Caki2 (cell line): Measurements from ENCODE around the gene ADAMTS7. TPM values are rescaled to one million over a fixed set of nuclear protein-coding genes. Genes with fewer than 3 reads are reported as not detected.

ENCODE experiments used
- DNase-seq: peaks from one replicate; pipeline ENCODE4 v3.0.0-alpha.2; 2015; ENCODE audit warnings: low read depth
- in situ Hi-C: cut with HindIII; loops from 2 replicates; pipeline ENCODE4 v1.10.0; 2016; ENCODE audit warnings: low sequenced_read_pairs, low pct_unique_long_range_greater_than_20kb, mixed read lengths
- total RNA-seq: library from RNA; depleted of rRNA; stranded (reverse); fragments of >200 nt; shearing (Covaris generic); gene quantifications from 2 replicates; pipeline ENCODE4 v1.2.3, GENCODE V29; 2014; ENCODE audit warnings: low replicate concordance; rRNA removed

Gene ADAMTS7
- total RNA-seq, 1 experiment from 2014 or later: 4.6 TPM

DNA sequence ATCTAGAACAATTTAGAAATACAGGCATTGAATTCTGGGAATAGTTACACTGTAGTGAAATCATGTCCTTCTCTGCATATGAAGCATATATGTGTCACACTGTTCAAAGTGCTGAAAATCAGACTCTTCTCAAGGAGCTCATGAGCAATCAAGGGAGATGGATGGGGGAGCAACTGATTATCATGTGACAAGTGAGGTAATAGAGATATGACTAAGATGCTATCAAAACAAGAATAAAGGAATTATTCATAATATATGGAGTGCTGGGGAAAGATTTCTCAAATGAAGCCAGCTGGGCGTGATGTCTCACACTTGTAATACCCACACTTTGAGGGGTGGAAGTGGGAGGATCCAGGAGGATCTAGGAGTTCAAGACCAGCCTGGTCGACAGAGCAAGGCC lies 95.3 kb downstream of the ADAMTS7 start:
- in situ Hi-C loops: no loop called here
- DNase-seq: peak; percentile 77

DNA sequence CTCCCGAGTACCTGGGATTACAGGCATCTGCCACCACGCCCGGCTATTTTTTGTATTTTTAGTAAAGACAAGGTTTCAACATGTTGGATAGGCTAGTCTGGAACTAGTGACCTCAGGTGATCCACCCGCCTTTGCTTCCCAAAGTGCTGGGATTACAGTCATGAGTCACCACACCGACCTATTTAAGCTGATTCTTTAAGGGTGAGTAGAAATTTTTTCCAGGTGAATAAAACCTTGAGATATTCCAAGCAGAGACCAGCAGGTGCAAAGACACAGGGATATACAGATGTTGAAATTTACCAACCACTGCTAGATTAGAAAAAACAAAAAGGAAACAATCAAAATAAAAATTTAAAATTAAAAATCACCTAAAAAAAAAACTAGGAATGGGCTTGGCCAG lies 95.8 kb downstream of the ADAMTS7 start:
- in situ Hi-C loops: no loop called here
- DNase-seq: peak; percentile 18

DNA sequence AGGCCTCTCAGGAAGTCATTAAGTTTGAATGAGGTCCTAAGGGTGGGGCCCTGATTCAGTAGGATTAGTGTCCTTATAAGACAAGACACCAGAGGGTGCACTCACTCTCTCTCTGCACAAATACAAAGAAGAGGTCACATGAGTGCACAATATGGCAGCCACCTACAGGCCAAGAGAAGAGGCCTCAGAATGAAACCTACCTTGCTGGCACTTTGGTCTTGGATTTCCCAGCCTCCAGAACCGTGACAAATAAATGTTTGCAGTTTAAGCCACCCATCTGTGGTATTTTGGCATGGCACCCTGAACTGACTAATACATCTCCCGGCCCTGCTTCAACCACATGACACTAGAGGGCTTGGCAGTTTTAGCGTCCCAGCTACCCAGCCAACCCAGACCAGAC lies 96.4 kb downstream of the ADAMTS7 start:
- peak; percentile 26 for DNase-seq
- in situ Hi-C loops: no loop called here

DNA sequence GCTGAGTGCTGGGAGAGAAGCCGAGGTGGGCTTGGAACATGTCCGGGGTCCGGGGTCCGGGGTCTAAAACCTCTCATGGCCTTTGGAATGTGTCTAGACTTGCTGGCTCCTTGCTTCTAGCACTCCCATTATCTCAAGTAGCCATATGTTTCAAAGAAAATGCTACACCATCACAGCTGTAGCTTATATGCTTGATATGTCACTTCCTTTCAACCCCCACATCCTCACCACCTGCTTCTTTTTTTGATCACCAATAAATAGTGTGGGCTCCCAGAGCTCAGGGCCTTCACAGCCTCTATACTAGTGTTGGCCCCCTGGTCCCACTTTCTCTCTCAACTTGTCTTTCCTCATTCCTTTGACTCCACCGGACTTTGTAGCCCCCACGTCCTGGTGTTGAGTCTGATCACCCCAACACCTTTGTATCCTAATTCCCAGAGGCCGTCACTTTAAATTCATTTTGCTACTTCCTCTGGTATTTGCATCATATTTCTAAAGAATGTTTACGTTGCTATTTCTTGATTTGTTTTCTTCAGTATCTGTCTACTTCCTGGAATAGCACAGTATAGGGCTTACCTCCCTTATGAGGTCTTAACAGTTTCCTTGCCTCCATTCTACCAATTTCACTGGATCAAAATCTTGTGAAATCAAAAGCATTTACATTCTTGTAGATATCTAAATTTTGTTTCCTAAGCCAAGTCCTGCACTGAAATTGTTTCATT lies 98.3 kb downstream of the ADAMTS7 start:
- in situ Hi-C loops: no loop called here
- DNase-seq: no peak

- in situ Hi-C loops: no loop called here
- no peak for DNase-seq
These were observed 99.6 kb downstream of the ADAMTS7 start for GRCh38 chr15:78711638-78712037.

DNA sequence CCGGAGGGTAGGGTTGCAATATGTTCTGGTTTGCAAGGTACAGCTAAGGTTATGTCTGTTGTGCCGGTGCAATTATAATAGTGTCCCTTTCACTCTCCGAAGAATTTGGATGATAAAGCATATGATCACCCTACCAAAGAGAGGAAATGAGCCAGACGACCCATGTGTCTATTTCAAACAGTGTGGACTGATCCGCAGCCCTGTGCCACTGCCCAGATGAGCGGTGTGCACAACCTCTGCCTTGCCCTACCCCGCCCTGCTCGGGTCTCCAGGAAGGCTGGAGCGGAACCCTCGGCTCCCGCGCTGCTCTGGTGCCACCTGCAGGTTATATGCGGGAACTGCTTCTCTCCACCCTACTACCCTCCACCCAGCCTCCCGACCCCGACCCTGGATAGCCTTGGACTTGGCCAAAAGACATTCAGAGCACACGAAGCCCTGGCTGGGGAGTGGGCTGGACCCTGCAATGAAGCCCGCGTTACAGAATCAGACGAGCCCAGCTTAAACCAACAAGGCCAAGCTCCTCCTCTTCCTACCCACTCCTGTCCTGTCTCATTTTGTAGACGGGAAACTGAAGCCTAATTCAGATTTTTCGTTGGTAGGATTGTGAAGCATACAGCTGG lies 101.9 kb downstream of the ADAMTS7 start:
- peak; percentile 54 for DNase-seq
- in situ Hi-C loops: no loop called here

Other genes with a start within 250 kb of the ADAMTS7 start
- gene CHRNA5, start 245.9 kb downstream of the ADAMTS7 start, total RNA-seq: 9.0 and 44.5 TPM in 2 replicates
- gene CHRNA3, start 190.5 kb downstream of the ADAMTS7 start, total RNA-seq: not detected in 2 replicates
- 6.5 TPM in 1 of 2 replicates, not detected in the other for gene CHRNB4, start 170.3 kb downstream of the ADAMTS7 start, total RNA-seq
- gene MORF4L1, start 61.4 kb upstream of the ADAMTS7 start, total RNA-seq: 373 and 495 TPM in 2 replicates
- 123 and 130 TPM in 2 replicates for gene CTSH, start 133.6 kb upstream of the ADAMTS7 start, total RNA-seq